ENCODE measurements around the gene TCHHL1. TPM values are rescaled to one million over a fixed set of nuclear protein-coding genes. Genes with fewer than 3 reads are reported as not detected.
A peak's percentile ranks its signal among the peaks of the same experiment; 100 is the strongest.

The TCHHL1 gene
- total and polyA plus RNA-seq, 9 of the 15 experiments (the other 6 are each of a cell fraction or from before 2014, with no cell fraction given): not detected

GRCh38 chr1:152071123-152071522, 17.7 kb downstream of the TCHHL1 start (continued):
- TF ChIP-seq MGA (IDR thresholded peaks at IDR 0.05): peak; percentile 71
- TF ChIP-seq ZNF408 (CRISPR knock-in tag; IDR thresholded peaks at IDR 0.05; ENCODE audit: low read depth): no peak
- peak; percentile 63; the same call in 1 of the 2 replicates for TF ChIP-seq JUN (IDR thresholded peaks at IDR 0.05; ENCODE audit: borderline replicate concordance, low read depth, low read length)
- TF ChIP-seq JUN (CRISPR knock-in tag; IDR thresholded peaks at IDR 0.05; ENCODE audit: borderline replicate concordance): no peak
- no peak for TF ChIP-seq DACH1 (IDR thresholded peaks at IDR 0.05; ENCODE audit: partially characterized antibody)
- TF ChIP-seq, protein P1, sequence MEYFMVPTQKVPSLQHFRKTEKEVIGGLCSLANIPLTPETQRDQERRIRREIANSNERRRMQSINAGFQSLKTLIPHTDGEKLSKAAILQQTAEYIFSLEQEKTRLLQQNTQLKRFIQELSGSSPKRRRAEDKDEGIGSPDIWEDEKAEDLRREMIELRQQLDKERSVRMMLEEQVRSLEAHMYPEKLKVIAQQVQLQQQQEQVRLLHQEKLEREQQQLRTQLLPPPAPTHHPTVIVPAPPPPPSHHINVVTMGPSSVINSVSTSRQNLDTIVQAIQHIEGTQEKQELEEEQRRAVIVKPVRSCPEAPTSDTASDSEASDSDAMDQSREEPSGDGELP (CRISPR knock-in tag; IDR thresholded peaks at IDR 0.05; ENCODE audit: borderline replicate concordance): no peak
- no peak for TF ChIP-seq ZEB2 (IDR thresholded peaks at IDR 0.05)
- TF ChIP-seq ZNF121 (CRISPR knock-in tag; conservative IDR thresholded peaks at IDR 0.05): no peak
- TF ChIP-seq, protein P2, sequence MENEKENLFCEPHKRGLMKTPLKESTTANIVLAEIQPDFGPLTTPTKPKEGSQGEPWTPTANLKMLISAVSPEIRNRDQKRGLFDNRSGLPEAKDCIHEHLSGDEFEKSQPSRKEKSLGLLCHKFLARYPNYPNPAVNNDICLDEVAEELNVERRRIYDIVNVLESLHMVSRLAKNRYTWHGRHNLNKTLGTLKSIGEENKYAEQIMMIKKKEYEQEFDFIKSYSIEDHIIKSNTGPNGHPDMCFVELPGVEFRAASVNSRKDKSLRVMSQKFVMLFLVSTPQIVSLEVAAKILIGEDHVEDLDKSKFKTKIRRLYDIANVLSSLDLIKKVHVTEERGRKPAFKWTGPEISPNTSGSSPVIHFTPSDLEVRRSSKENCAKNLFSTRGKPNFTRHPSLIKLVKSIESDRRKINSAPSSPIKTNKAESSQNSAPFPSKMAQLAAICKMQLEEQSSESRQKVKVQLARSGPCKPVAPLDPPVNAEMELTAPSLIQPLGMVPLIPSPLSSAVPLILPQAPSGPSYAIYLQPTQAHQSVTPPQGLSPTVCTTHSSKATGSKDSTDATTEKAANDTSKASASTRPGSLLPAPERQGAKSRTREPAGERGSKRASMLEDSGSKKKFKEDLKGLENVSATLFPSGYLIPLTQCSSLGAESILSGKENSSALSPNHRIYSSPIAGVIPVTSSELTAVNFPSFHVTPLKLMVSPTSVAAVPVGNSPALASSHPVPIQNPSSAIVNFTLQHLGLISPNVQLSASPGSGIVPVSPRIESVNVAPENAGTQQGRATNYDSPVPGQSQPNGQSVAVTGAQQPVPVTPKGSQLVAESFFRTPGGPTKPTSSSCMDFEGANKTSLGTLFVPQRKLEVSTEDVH (IDR thresholded peaks at IDR 0.05; ENCODE audit: low read depth, partially characterized antibody): no peak
- no peak for TF ChIP-seq NR1H2 (CRISPR knock-in tag; IDR thresholded peaks at IDR 0.05)
- no peak for TF ChIP-seq PCBP2 (IDR thresholded peaks at IDR 0.05; ENCODE audit: low read depth, low read length, poor library complexity, severe bottlenecking)
- TF ChIP-seq KDM5B (IDR thresholded peaks at IDR 0.05; ENCODE audit: insufficient replicate concordance, low read depth, low read length): no peak
